Right lobe of liver (tissue), 4 donors: ENCODE results near the gene ANAPC13.

Experiments
- CTCF ChIP-seq, 4 donors: fragments of 200-600 bp in 3 of 4; fragments of 450-650 bp in 1 of 4; IDR thresholded peaks; one replicate each; pipeline versions ENCODE4 v1.5.1 to v1.8.0; 2016 to 2022; ENCODE audit warnings: antibody characterized with exemption in 4 of 4, mild to moderate bottlenecking in 2 of 4
- POLR2A ChIP-seq: fragments of 450-650 bp; IDR thresholded peaks from one replicate; pipeline ENCODE4 v1.6.1; 2017; ENCODE audit warnings: antibody characterized with exemption, mild to moderate bottlenecking
- donor health status: DM: no; HTN: no; CAD: no.
- donor health status: DM: no; HTN: no; CAD: no.
- donor health status: DM: no; HTN: yes; CAD: no.

DNA sequence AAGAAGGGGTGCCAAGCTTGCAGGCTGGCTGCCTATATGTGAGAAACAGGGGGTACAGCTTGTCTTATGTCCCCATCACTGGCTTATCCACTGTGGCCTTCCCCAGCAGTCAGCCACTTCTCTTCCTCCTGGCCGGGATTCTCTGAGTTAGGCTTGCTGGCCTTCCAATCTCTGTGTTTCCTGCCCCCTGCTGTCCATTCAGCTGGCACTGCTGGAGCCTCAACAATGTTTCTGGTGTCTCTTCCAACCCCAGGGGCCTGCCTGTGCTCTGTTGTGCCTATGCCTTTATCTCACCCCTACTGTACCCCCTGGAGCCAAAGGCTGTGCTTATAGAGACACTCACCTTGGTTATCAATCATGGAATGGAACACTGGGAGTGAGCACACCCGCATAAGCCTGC lies 36.5 kb downstream of the ANAPC13 start:
- TF ChIP-seq CTCF (IDR thresholded peaks at IDR 0.05) (peak; percentile 21 to 42 (median 30)), POLR2A (no peak)
